ENCODE results near the gene APRT.
A peak's percentile ranks its signal among the peaks of the same experiment; 100 is the strongest.

The APRT gene

GRCh38 chr16:88771294-88771772, 40.4 kb downstream of the APRT start:
- H3K27me3 ChIP-seq (ENCODE audit: insufficient read depth, low read length, poor library complexity), result no peaks in the 10 kb centered on the region
- no peak overlapping the region for H3K4me2 ChIP-seq (ENCODE audit: low read length)
- peak overlapping the region; percentile 25 for H3K56ac ChIP-seq (ENCODE audit: low read length)
- peaks cover 5% of the 10 kb centered on the region for H3K79me2 ChIP-seq (ENCODE audit: control insufficient read depth, insufficient read depth, low read length)
- no peak overlapping the region for H2AK5ac ChIP-seq (ENCODE audit: low read length)
- H3K27ac ChIP-seq (ENCODE audit: low read depth, low read length), result no peak overlapping the region
- no peak overlapping the region for H3K18ac ChIP-seq (ENCODE audit: low read length)
- H2BK5ac ChIP-seq (ENCODE audit: low read length), result no peak overlapping the region
- no peak overlapping the region for H2BK15ac ChIP-seq (replicated peaks; ENCODE audit: low read depth)
- no peak overlapping the region for H4K8ac ChIP-seq (ENCODE audit: low read depth, low read length)
- no peak overlapping the region for H3K9ac ChIP-seq (ENCODE audit: low read length)
- no CpG with 5 or more reads among the region's 19 CpGs for WGBS (ENCODE audit: extremely low coverage, insufficient coverage, low lambda C conversion rate)
- H3K4me3 ChIP-seq (ENCODE audit: low read length), result no peak overlapping the region
- no peak overlapping the region for H3K4ac ChIP-seq (ENCODE audit: low read depth, low read length)
- no peak for DNase-seq
- H2BK120ac ChIP-seq (ENCODE audit: low read depth, low read length), result no peak overlapping the region
- no peak overlapping the region for H3K23ac ChIP-seq (ENCODE audit: low read length)
- peaks cover 3% of the 10 kb centered on the region for H3K79me1 ChIP-seq (ENCODE audit: low read length)
- H4K5ac ChIP-seq (ENCODE audit: low read length), result no peak overlapping the region
- H3K4me1 ChIP-seq (ENCODE audit: control insufficient read depth, low read depth, low read length), result peaks cover 17% of the 10 kb centered on the region
- H3K36me3 ChIP-seq (ENCODE audit: control insufficient read depth, insufficient read depth, low read length), result no peaks in the 10 kb centered on the region

- Histone ChIP-seq H4K5ac (ENCODE audit: low read length) (no peak overlapping the region), H3K4me1 (ENCODE audit: control insufficient read depth, low read depth, low read length) (peaks cover 17% of the 10 kb centered on the region), H2BK5ac (ENCODE audit: low read length) (no peak overlapping the region), H3K79me1 (ENCODE audit: low read length) (peaks cover 3% of the 10 kb centered on the region), H3K4me3 (ENCODE audit: low read length) (no peak overlapping the region), H2AK5ac (ENCODE audit: low read length) (no peak overlapping the region), H3K23ac (ENCODE audit: low read length) (no peak overlapping the region), H3K79me2 (ENCODE audit: control insufficient read depth, insufficient read depth, low read length) (peaks cover 5% of the 10 kb centered on the region), H3K4me2 (ENCODE audit: low read length) (no peak overlapping the region), H3K36me3 (ENCODE audit: control insufficient read depth, insufficient read depth, low read length) (no peaks in the 10 kb centered on the region), H3K27me3 (ENCODE audit: insufficient read depth, low read length, poor library complexity) (no peaks in the 10 kb centered on the region), H3K27ac (ENCODE audit: low read depth, low read length) (no peak overlapping the region), H3K18ac (ENCODE audit: low read length) (no peak overlapping the region), H3K56ac (ENCODE audit: low read length) (peak overlapping the region; percentile 25), H2BK120ac (ENCODE audit: low read depth, low read length) (no peak overlapping the region), H3K4ac (ENCODE audit: low read depth, low read length) (no peak overlapping the region), H4K8ac (ENCODE audit: low read depth, low read length) (no peak overlapping the region), H3K9ac (ENCODE audit: low read length) (no peak overlapping the region), H2BK15ac (replicated peaks; ENCODE audit: low read depth) (no peak overlapping the region)
- DNase-seq, result peak; percentile 92
- no CpG with 5 or more reads among the region's 41 CpGs for WGBS (ENCODE audit: extremely low coverage, insufficient coverage, low lambda C conversion rate)
Observed at GRCh38 chr16:88770461-88771293, 41.1 kb downstream of the APRT start.

- H3K79me2 ChIP-seq (ENCODE audit: control insufficient read depth, insufficient read depth, low read length), result peaks cover 4% of the 10 kb centered on the region
- H3K4me2 ChIP-seq (ENCODE audit: low read length), result no peak overlapping the region
- no peak overlapping the region for H2BK120ac ChIP-seq (ENCODE audit: low read depth, low read length)
- H3K27ac ChIP-seq (ENCODE audit: low read depth, low read length), result no peak overlapping the region
- no peak overlapping the region for H2BK5ac ChIP-seq (ENCODE audit: low read length)
- H3K9ac ChIP-seq (ENCODE audit: low read length), result peak overlapping the region; percentile 45
- H3K56ac ChIP-seq (ENCODE audit: low read length), result peak overlapping the region; percentile 67
- H3K4ac ChIP-seq (ENCODE audit: low read depth, low read length), result no peak overlapping the region
- no peak overlapping the region for H3K23ac ChIP-seq (ENCODE audit: low read length)
- no peak overlapping the region for H4K5ac ChIP-seq (ENCODE audit: low read length)
- peaks cover 3% of the 10 kb centered on the region for H3K79me1 ChIP-seq (ENCODE audit: low read length)
- H3K4me3 ChIP-seq (ENCODE audit: low read length), result no peak overlapping the region
- DNase-seq, result peak; percentile 93
- no peaks in the 10 kb centered on the region for H3K36me3 ChIP-seq (ENCODE audit: control insufficient read depth, insufficient read depth, low read length)
- H3K18ac ChIP-seq (ENCODE audit: low read length), result no peak overlapping the region
- H3K4me1 ChIP-seq (ENCODE audit: control insufficient read depth, low read depth, low read length), result peaks cover 17% of the 10 kb centered on the region
- no peak overlapping the region for H4K8ac ChIP-seq (ENCODE audit: low read depth, low read length)
- H2BK15ac ChIP-seq (replicated peaks; ENCODE audit: low read depth), result no peak overlapping the region
- WGBS (ENCODE audit: extremely low coverage, insufficient coverage, low lambda C conversion rate), result no CpG with 5 or more reads among the region's 30 CpGs
- H3K27me3 ChIP-seq (ENCODE audit: insufficient read depth, low read length, poor library complexity), result no peaks in the 10 kb centered on the region
- no peak overlapping the region for H2AK5ac ChIP-seq (ENCODE audit: low read length)
Observed at GRCh38 chr16:88769617-88770460, 41.9 kb downstream of the APRT start.

GRCh38 chr16:88768071-88768783, 43.5 kb downstream of the APRT start:
- Histone ChIP-seq H4K8ac (ENCODE audit: low read depth, low read length) (no peak overlapping the region), H3K27ac (ENCODE audit: low read depth, low read length) (no peak overlapping the region), H2AK5ac (ENCODE audit: low read length) (no peak overlapping the region), H3K36me3 (ENCODE audit: control insufficient read depth, insufficient read depth, low read length) (no peaks in the 10 kb centered on the region), H3K79me1 (ENCODE audit: low read length) (peaks cover 3% of the 10 kb centered on the region), H3K4me1 (ENCODE audit: control insufficient read depth, low read depth, low read length) (peaks cover 20% of the 10 kb centered on the region), H2BK120ac (ENCODE audit: low read depth, low read length) (no peak overlapping the region), H3K56ac (ENCODE audit: low read length) (no peak overlapping the region), H3K27me3 (ENCODE audit: insufficient read depth, low read length, poor library complexity) (no peaks in the 10 kb centered on the region), H3K18ac (ENCODE audit: low read length) (no peak overlapping the region), H2BK5ac (ENCODE audit: low read length) (no peak overlapping the region), H3K79me2 (ENCODE audit: control insufficient read depth, insufficient read depth, low read length) (peaks cover 4% of the 10 kb centered on the region), H3K4me3 (ENCODE audit: low read length) (no peak overlapping the region), H3K23ac (ENCODE audit: low read length) (no peak overlapping the region), H2BK15ac (replicated peaks; ENCODE audit: low read depth) (no peak overlapping the region), H4K5ac (ENCODE audit: low read length) (no peak overlapping the region), H3K4ac (ENCODE audit: low read depth, low read length) (no peak overlapping the region), H3K4me2 (ENCODE audit: low read length) (no peak overlapping the region), H3K9ac (ENCODE audit: low read length) (no peak overlapping the region)
- no peak for DNase-seq
- no CpG with 5 or more reads among the region's 24 CpGs for WGBS (ENCODE audit: extremely low coverage, insufficient coverage, low lambda C conversion rate)

- H3K79me1 ChIP-seq (ENCODE audit: low read length), result peaks cover 3% of the 10 kb centered on the region
- H2BK15ac ChIP-seq (replicated peaks; ENCODE audit: low read depth), result no peak overlapping the region
- H3K23ac ChIP-seq (ENCODE audit: low read length), result no peak overlapping the region
- no CpG with 5 or more reads among the region's 12 CpGs for WGBS (ENCODE audit: extremely low coverage, insufficient coverage, low lambda C conversion rate)
- H3K4ac ChIP-seq (ENCODE audit: low read depth, low read length), result no peak overlapping the region
- H3K56ac ChIP-seq (ENCODE audit: low read length), result no peak overlapping the region
- no peak overlapping the region for H3K9ac ChIP-seq (ENCODE audit: low read length)
- H3K27me3 ChIP-seq (ENCODE audit: insufficient read depth, low read length, poor library complexity), result no peaks in the 10 kb centered on the region
- H2BK120ac ChIP-seq (ENCODE audit: low read depth, low read length), result no peak overlapping the region
- no peak overlapping the region for H3K4me3 ChIP-seq (ENCODE audit: low read length)
- H3K4me1 ChIP-seq (ENCODE audit: control insufficient read depth, low read depth, low read length), result peaks cover 20% of the 10 kb centered on the region
- DNase-seq, result no peak
- H3K18ac ChIP-seq (ENCODE audit: low read length), result no peak overlapping the region
- no peak overlapping the region for H2AK5ac ChIP-seq (ENCODE audit: low read length)
- no peak overlapping the region for H4K5ac ChIP-seq (ENCODE audit: low read length)
- no peak overlapping the region for H3K27ac ChIP-seq (ENCODE audit: low read depth, low read length)
- no peak overlapping the region for H4K8ac ChIP-seq (ENCODE audit: low read depth, low read length)
- no peak overlapping the region for H2BK5ac ChIP-seq (ENCODE audit: low read length)
- H3K36me3 ChIP-seq (ENCODE audit: control insufficient read depth, insufficient read depth, low read length), result no peaks in the 10 kb centered on the region
- no peak overlapping the region for H3K4me2 ChIP-seq (ENCODE audit: low read length)
- H3K79me2 ChIP-seq (ENCODE audit: control insufficient read depth, insufficient read depth, low read length), result peaks cover 4% of the 10 kb centered on the region
Observed at GRCh38 chr16:88767546-88768070, 44.1 kb downstream of the APRT start.

All from mesendoderm (in vitro differentiated cells).